Gastrocnemius medialis (tissue), 4 donors: ENCODE measurements around the gene OR5L2. TPM values are rescaled to one million over a fixed set of nuclear protein-coding genes. Genes with fewer than 3 reads are reported as not detected.
"Not testable (repeated sequence)": the region's sequence is repeated elsewhere in the genome, so short reads cannot be mapped to it uniquely, and the experiment has no call there.

ENCODE experiments used
- ATAC-seq, 2 donors: fragments of 150-250 bp; one replicate each; pipeline ENCODE4 v1.9.1; 2016
- DNase-seq, 2 donors: peaks; one replicate each; pipeline ENCODE4 v3.0.0-alpha.2; 2019
- H3K27ac ChIP-seq, 4 donors: fragments of 200-600 bp; sonication (generic); 1 replicate in 1 of 4; 2 replicates in 3 of 4; pipeline ENCODE4 v1.5.1; 2016 to 2018; ENCODE audit warnings: mild to moderate bottlenecking in 2 of 4, moderate library complexity in 1 of 4
- H3K27me3 ChIP-seq, 3 donors: fragments of 200-600 bp; sonication (generic) in 2 of 3; 1 replicate in 1 of 3; 2 replicates in 2 of 3; pipeline versions ENCODE4 v1.5.1 to v1.6.0; 2016 to 2019; ENCODE audit warnings: mild to moderate bottlenecking in 1 of 3, moderate library complexity in 1 of 3
- H3K36me3 ChIP-seq, 2 donors: fragments of 200-600 bp; sonication (generic) in 1 of 2; one replicate each; pipeline ENCODE4 v1.5.1; 2017 to 2018
- H3K4me1 ChIP-seq, 2 donors: fragments of 200-600 bp; sonication (generic) in 1 of 2; one replicate each; pipeline ENCODE4 v1.5.1; 2016 to 2017; ENCODE audit warnings: mild to moderate bottlenecking in 2 of 2
- H3K4me3 ChIP-seq, 4 donors: fragments of 200-600 bp; sonication (generic) in 3 of 4; 1 replicate in 1 of 4; 2 replicates in 3 of 4; pipeline ENCODE4 v1.5.1; 2016 to 2019; ENCODE audit warnings: mild to moderate bottlenecking in 2 of 4
- H3K9me3 ChIP-seq, 3 donors: fragments of 200-600 bp; sonication (generic) in 2 of 3; 1 replicate in 1 of 3; 2 replicates in 2 of 3; pipeline ENCODE4 v1.5.1; 2016 to 2019
- POLR2A ChIP-seq, 2 donors: fragments of 450-650 bp; IDR thresholded peaks; one replicate each; pipeline ENCODE4 v1.6.1; 2017; ENCODE audit warnings: antibody characterized with exemption in 2 of 2, mild to moderate bottlenecking in 2 of 2, moderate library complexity in 2 of 2
- in situ Hi-C, 4 donors: fragments of 200-750 bp; cut with MboI; loops; one replicate each; pipeline versions ENCODE4 v1.15.0 to v1.8.0; 2017; ENCODE audit warnings: low sequenced_read_pairs in 4 of 4
- intact Hi-C: fragments of 100-400 bp; cut with DNase I; formaldehyde crosslinking; loops from one replicate; pipeline ENCODE4 v1.15.1; 2023; ENCODE audit warnings: low total_unique reads
- total RNA-seq, 4 donors: library from RNA; depleted of rRNA; stranded (reverse); fragments of >200 nt; gene quantifications; one replicate each; pipeline versions ENCODE4 v1.1.0 to v1.2.3, GENCODE V29; 2016
- TF ChIP-seq, protein P1 (sequence below), 5 experiments: fragments of 450-650 bp in 3 of 5; fragments of 200-600 bp in 2 of 5; sonication (generic) in 2 of 5; IDR thresholded peaks in 4 of 5; conservative IDR thresholded peaks in 1 of 5; 1 replicate in 4 of 5; 2 replicates in 1 of 5; pipeline ENCODE4 v1.5.1; 2016 to 2019; ENCODE audit warnings: antibody characterized with exemption in 5 of 5, mild to moderate bottlenecking in 3 of 5, moderate library complexity in 3 of 5

The OR5L2 gene
- total RNA-seq, 4 donors from 2014 or later = not detected

- in situ Hi-C loops = no loop called here
- Histone ChIP-seq H3K4me1 (no peaks in the 10 kb centered on the region), H3K27me3 (no peaks in the 10 kb centered on the region), H3K4me3 (no peak overlapping the region), H3K27ac (no peak overlapping the region), H3K9me3 (no peaks in the 10 kb centered on the region), H3K36me3 (no peaks in the 10 kb centered on the region)
- DNase-seq = no peak
- no peak for ATAC-seq
- intact Hi-C loops = no loop called here
- no peak for TF ChIP-seq POLR2A (IDR thresholded peaks at IDR 0.05)
- TF ChIP-seq, protein P1, sequence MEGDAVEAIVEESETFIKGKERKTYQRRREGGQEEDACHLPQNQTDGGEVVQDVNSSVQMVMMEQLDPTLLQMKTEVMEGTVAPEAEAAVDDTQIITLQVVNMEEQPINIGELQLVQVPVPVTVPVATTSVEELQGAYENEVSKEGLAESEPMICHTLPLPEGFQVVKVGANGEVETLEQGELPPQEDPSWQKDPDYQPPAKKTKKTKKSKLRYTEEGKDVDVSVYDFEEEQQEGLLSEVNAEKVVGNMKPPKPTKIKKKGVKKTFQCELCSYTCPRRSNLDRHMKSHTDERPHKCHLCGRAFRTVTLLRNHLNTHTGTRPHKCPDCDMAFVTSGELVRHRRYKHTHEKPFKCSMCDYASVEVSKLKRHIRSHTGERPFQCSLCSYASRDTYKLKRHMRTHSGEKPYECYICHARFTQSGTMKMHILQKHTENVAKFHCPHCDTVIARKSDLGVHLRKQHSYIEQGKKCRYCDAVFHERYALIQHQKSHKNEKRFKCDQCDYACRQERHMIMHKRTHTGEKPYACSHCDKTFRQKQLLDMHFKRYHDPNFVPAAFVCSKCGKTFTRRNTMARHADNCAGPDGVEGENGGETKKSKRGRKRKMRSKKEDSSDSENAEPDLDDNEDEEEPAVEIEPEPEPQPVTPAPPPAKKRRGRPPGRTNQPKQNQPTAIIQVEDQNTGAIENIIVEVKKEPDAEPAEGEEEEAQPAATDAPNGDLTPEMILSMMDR (IDR thresholded peaks at IDR 0.05 in 4 of 5, conservative IDR thresholded peaks at IDR 0.05 in 1 of 5) = no peak
Observed at GRCh38 chr11:55852141-55852540, 25.1 kb downstream of the OR5L2 start.

DNA sequence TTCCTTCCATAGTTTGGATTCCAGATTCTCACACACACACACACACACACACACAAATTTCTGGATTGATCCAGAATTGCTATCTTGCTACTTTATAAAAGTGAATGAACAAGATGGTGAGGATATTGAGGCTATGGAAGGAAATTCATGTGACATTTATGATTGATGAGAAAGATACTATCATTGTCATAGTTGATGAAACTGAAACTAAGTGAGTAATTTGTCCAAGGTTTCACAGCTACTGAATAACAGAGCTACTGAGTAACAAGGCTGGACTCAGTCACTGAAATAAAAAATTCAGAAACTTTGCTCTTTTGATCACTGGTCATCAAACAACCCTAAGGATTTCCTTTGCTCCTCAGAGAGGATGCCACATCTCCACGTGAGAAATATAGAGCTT is 27.7 kb downstream of the OR5L2 start:
- H3K27ac ChIP-seq = no peak overlapping the region
- TF ChIP-seq, protein P1 (IDR thresholded peaks at IDR 0.05 in 4 of 5, conservative IDR thresholded peaks at IDR 0.05 in 1 of 5) = no peak
- TF ChIP-seq POLR2A (IDR thresholded peaks at IDR 0.05) = no peak
- no peaks in the 10 kb centered on the region for H3K36me3 ChIP-seq
- in situ Hi-C loops = no loop called here
- intact Hi-C loops = no loop called here
- no peaks in the 10 kb centered on the region for H3K27me3 ChIP-seq
- no peaks in the 10 kb centered on the region for H3K4me1 ChIP-seq
- ATAC-seq = no peak
- no peak overlapping the region for H3K4me3 ChIP-seq
- DNase-seq = no peak
- H3K9me3 ChIP-seq = no peaks in the 10 kb centered on the region

DNA sequence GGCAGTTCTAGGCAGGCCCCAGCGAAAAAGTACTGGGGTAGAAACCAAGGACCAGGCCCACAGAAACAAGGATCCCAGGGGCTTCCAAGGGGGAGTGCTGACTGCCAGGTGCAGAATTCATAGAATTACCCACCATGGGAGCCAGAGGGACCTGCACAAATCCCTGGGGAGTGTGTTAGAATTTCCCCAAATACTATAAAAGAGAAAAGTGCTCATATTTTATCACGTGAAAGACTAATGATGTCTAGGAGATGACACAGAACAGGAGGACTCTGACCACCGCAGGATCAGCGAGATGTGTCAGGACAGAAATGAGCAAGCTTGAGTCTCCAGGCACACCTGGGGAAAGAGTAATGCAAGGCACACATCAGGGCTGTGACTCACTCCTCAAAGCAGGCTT is 40.3 kb downstream of the OR5L2 start:
- H3K36me3 ChIP-seq, H3K9me3 ChIP-seq, in situ Hi-C loops, H3K4me1 ChIP-seq, H3K27ac ChIP-seq, H3K4me3 ChIP-seq, ATAC-seq, H3K27me3 ChIP-seq, intact Hi-C loops, DNase-seq: not testable (repeated sequence)

DNA sequence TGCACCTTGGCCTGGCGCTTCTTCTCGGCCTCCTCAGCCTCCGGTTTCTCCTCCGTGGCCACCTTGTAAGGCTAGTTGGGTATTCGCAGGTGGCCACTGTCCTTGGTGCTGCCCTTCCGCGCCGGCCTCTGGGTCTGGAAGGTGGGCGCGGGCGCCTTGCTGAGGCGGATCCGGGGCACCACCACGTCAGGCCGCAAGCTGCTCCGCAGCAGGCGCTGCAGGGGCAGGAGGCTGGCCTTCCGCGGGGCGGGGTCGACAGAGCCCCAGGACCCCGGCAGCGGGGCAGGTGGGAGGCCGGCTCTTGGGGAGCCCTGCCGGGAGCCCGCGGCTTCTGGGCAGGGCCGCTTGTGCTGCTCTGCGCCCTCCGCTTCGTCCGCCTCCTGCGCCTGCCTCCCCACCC is 45.7 kb downstream of the OR5L2 start:
- DNase-seq, ATAC-seq, H3K4me3 ChIP-seq, H3K27me3 ChIP-seq, H3K27ac ChIP-seq, H3K36me3 ChIP-seq, in situ Hi-C loops, intact Hi-C loops, H3K9me3 ChIP-seq, H3K4me1 ChIP-seq: not testable (repeated sequence)

- H3K4me3 ChIP-seq, H3K9me3 ChIP-seq, DNase-seq: not testable (repeated sequence)
Observed at GRCh38 chr11:55873146-55873545, 46.1 kb downstream of the OR5L2 start.

More at GRCh38 chr11:55873146-55873545, 46.1 kb downstream of the OR5L2 start:
- in situ Hi-C loops, intact Hi-C loops, H3K27ac ChIP-seq, H3K4me1 ChIP-seq, ATAC-seq, H3K27me3 ChIP-seq, H3K36me3 ChIP-seq: not testable (repeated sequence)

Other genes starting within 250 kb of the OR5L2 start
- gene OR4C11, start 219.6 kb upstream of the OR5L2 start, total RNA-seq = not detected
- gene OR4P4, start 192.1 kb upstream of the OR5L2 start, total RNA-seq = not detected
- gene OR4S2, start 178.9 kb upstream of the OR5L2 start, total RNA-seq = not detected
- gene OR4C6, start 165.0 kb upstream of the OR5L2 start, total RNA-seq = not detected
- gene OR5D13, start 53.8 kb upstream of the OR5L2 start, total RNA-seq = not detected
- not detected for gene OR5D14, start 31.7 kb upstream of the OR5L2 start, total RNA-seq
- gene OR5L1, start 15.9 kb upstream of the OR5L2 start, total RNA-seq = not detected
- gene OR5D18, start 7.6 kb upstream of the OR5L2 start, total RNA-seq = not detected
- not detected for gene OR5D16, start 11.5 kb downstream of the OR5L2 start, total RNA-seq
- not detected for gene TRIM51, start 56.1 kb downstream of the OR5L2 start, total RNA-seq
- gene OR5W2, start 87.4 kb downstream of the OR5L2 start, total RNA-seq = not detected
- gene OR5I1, start 109.2 kb downstream of the OR5L2 start, total RNA-seq = not detected
- gene OR10AG1, start 142.7 kb downstream of the OR5L2 start, total RNA-seq = not detected
- gene OR5F1, start 167.4 kb downstream of the OR5L2 start, total RNA-seq = not detected
- not detected for gene OR5AS1, start 200.4 kb downstream of the OR5L2 start, total RNA-seq